GM10266 (cell line): ENCODE data around the gene RPL37.
"Not testable (repeated sequence)": the region's sequence is repeated elsewhere in the genome, so short reads cannot be mapped to it uniquely, and the experiment has no call there.

Source experiments
- DNase-seq: peaks from one replicate; pipeline ENCODE4 v3.0.0; 2012; ENCODE audit errors: extremely low spot score
- CTCF ChIP-seq: IDR thresholded peaks from 2 replicates; pipeline ENCODE4 v1.5.1; 2012; ENCODE audit warnings: mild to moderate bottlenecking, low read depth; ENCODE audit not compliant: control insufficient read depth, insufficient read depth; ENCODE audit errors: missing control alignments

RPL37 gene

GRCh38 chr5:40834849-40835787 lies at the start of gene RPL37:
Gene RPL37, minus strand, starts transcription at chr5:40835222. Its CDS starts 37 bp downstream, at chr5:40835185.
- no peak for TF ChIP-seq CTCF
- peak; percentile 86 for DNase-seq

- DNase-seq: not testable (repeated sequence)
These were observed 48.0 kb upstream of the RPL37 start for GRCh38 chr5:40883051-40883450.

GRCh38 chr5:40882291-40882690 lies 47.3 kb upstream of the RPL37 start:
- DNase-seq: no peak
- TF ChIP-seq CTCF: no peak

GRCh38 chr5:40879163-40879942 lies 44.3 kb upstream of the RPL37 start:
- TF ChIP-seq CTCF: peak; percentile 40
- DNase-seq: peak; percentile 33

- no peak for TF ChIP-seq CTCF
- no peak for DNase-seq
These were observed 42.5 kb upstream of the RPL37 start for GRCh38 chr5:40877371-40877988.

GRCh38 chr5:40875958-40876357 lies 40.9 kb upstream of the RPL37 start:
- no peak for DNase-seq
- no peak for TF ChIP-seq CTCF

GRCh38 chr5:40873286-40873880 lies 38.4 kb upstream of the RPL37 start:
- no peak for DNase-seq
- no peak for TF ChIP-seq CTCF

GRCh38 chr5:40872253-40872652 lies 37.2 kb upstream of the RPL37 start:
- not testable (repeated sequence) for DNase-seq
